CD4-positive, CD25-positive, alpha-beta regulatory T cell (primary cell): ENCODE data around the gene MIPEP. TPM values are rescaled to one million over a fixed set of nuclear protein-coding genes. Genes with fewer than 3 reads are reported as not detected.
A peak's percentile ranks its signal among the peaks of the same experiment; 100 is the strongest.

Experiments
- ATAC-seq, 2 donors: fragments of 150-1000 bp; cut with Tn5 transposase; one replicate each; pipeline ENCODE4 v1.10.0; 2021; ENCODE audit warnings: low read depth in 2 of 2, moderate number of reproducible peaks in 2 of 2, moderate library complexity in 1 of 2
- DNase-seq, 3 donors: peaks; one replicate each; pipeline versions ENCODE4 v3.0.0 to v3.0.0-alpha.2; 2012 to 2022; ENCODE audit warnings: mixed read lengths in 1 of 3
- H3K27ac ChIP-seq: one replicate; pipeline ENCODE4 v1.7.0; 2013; ENCODE audit warnings: mild to moderate bottlenecking, low read length; ENCODE audit not compliant: insufficient read depth, poor library complexity, severe bottlenecking
- H3K27me3 ChIP-seq: one replicate; pipeline ENCODE4 v1.7.0; 2013; ENCODE audit warnings: low read length; ENCODE audit not compliant: control insufficient read depth, insufficient read depth
- H3K36me3 ChIP-seq: one replicate; pipeline ENCODE4 v1.7.0; 2013; ENCODE audit warnings: mild to moderate bottlenecking, low read length, moderate library complexity; ENCODE audit not compliant: control insufficient read depth, insufficient read depth
- H3K4me1 ChIP-seq: 2 replicates; pipeline ENCODE4 v1.7.0; 2013; ENCODE audit warnings: mild to moderate bottlenecking, low read length; ENCODE audit not compliant: insufficient read depth, control insufficient read depth, poor library complexity, severe bottlenecking
- H3K4me3 ChIP-seq: one replicate; pipeline ENCODE4 v1.7.0; 2013; ENCODE audit warnings: low read depth, mild to moderate bottlenecking, low read length, moderate library complexity
- H3K9me3 ChIP-seq, 2 experiments: 1 replicate in 1 of 2; 2 replicates in 1 of 2; pipeline ENCODE4 v1.7.0; 2013; ENCODE audit warnings: low read length in 2 of 2, mild to moderate bottlenecking in 1 of 2, moderate library complexity in 1 of 2; ENCODE audit not compliant: control insufficient read depth in 2 of 2
- H3K27ac Mint-ChIP-seq, 3 donors: one replicate each; pipeline ENCODE4 v1.8.0; 2020 to 2022; ENCODE audit warnings: mild to moderate bottlenecking in 3 of 3, mixed read lengths in 3 of 3, moderate library complexity in 2 of 3
- H3K27me3 Mint-ChIP-seq: one replicate; pipeline ENCODE4 v1.8.0; 2022; ENCODE audit warnings: mild to moderate bottlenecking, mixed read lengths
- H3K36me3 Mint-ChIP-seq: one replicate; pipeline ENCODE4 v1.8.0; 2020; ENCODE audit warnings: mixed read lengths
- H3K4me1 Mint-ChIP-seq, 4 donors: one replicate each; pipeline ENCODE4 v1.8.0; 2020 to 2022; ENCODE audit warnings: mixed read lengths in 4 of 4, mild to moderate bottlenecking in 1 of 4
- H3K4me3 Mint-ChIP-seq, 4 donors: one replicate each; pipeline ENCODE4 v1.8.0; 2020 to 2022; ENCODE audit warnings: mild to moderate bottlenecking in 4 of 4, mixed read lengths in 4 of 4, moderate library complexity in 3 of 4
- H3K9me3 Mint-ChIP-seq, 7 donors: one replicate each; pipeline ENCODE4 v1.8.0; 2020 to 2022; ENCODE audit warnings: mixed read lengths in 7 of 7, mild to moderate bottlenecking in 3 of 7, moderate library complexity in 2 of 7
- polyA plus RNA-seq, 4 donors: library from polyadenylated mRNA; unstranded; fragments of 300-500 nt; fragmentation: Illumina TruSeq; gene quantifications; one replicate each; pipeline ENCODE4 v1.2.3, GENCODE V29; 2021
- total RNA-seq: library from RNA; stranded (reverse); gene quantifications from one replicate; pipeline ENCODE4 v1.2.3, GENCODE V29; 2022

The MIPEP gene
- total and polyA plus RNA-seq, 5 donors from 2014 or later = 4.9 to 22.0 (median 19.3) TPM

GRCh38 chr13:23778002-23778652, 111.1 kb downstream of the MIPEP start:
- Histone ChIP-seq H3K4me3 (no peak overlapping the region), H3K4me1 (peaks cover 12% of the 10 kb centered on the region), H3K9me3 (no peaks in the 10 kb centered on the region), H3K27ac (no peak overlapping the region), H3K27me3 (no peaks in the 10 kb centered on the region), H3K36me3 (no peaks in the 10 kb centered on the region)
- Mint-ChIP-seq H3K27ac (no peak overlapping the region), H3K27me3 (no peaks in the 10 kb centered on the region), H3K36me3 (peaks cover 23% of the 10 kb centered on the region), H3K4me3 (no peak overlapping the region), H3K9me3 (peaks cover 0 to 5% (median 0%) of the 10 kb centered on the region in 7 donors), H3K4me1 (peaks cover 17 to 32% (median 25%) of the 10 kb centered on the region in 4 donors)
- DNase-seq (no peak), ATAC-seq (no peak)

GRCh38 chr13:23777575-23777870, 111.7 kb downstream of the MIPEP start:
- no peaks in the 10 kb centered on the region for H3K9me3 ChIP-seq
- no peak overlapping the region for H3K4me3 ChIP-seq
- Mint-ChIP-seq H3K27me3 (no peaks in the 10 kb centered on the region), H3K27ac (no peak overlapping the region), H3K4me3 (no peak overlapping the region), H3K9me3 (peaks cover 0 to 5% (median 0%) of the 10 kb centered on the region in 7 donors), H3K4me1 (peaks cover 17 to 32% (median 25%) of the 10 kb centered on the region in 4 donors), H3K36me3 (peaks cover 23% of the 10 kb centered on the region)
- H3K27ac ChIP-seq = no peak overlapping the region
- H3K27me3 ChIP-seq = no peaks in the 10 kb centered on the region
- no peak for ATAC-seq
- H3K36me3 ChIP-seq = no peaks in the 10 kb centered on the region
- H3K4me1 ChIP-seq = peaks cover 12% of the 10 kb centered on the region
- no peak for DNase-seq

- Histone ChIP-seq H3K4me3 (peak overlapping the region; percentile 14), H3K27ac (no peak overlapping the region), H3K27me3 (no peaks in the 10 kb centered on the region), H3K9me3 (no peaks in the 10 kb centered on the region), H3K4me1 (peaks cover 12% of the 10 kb centered on the region), H3K36me3 (no peaks in the 10 kb centered on the region)
- H3K27me3 Mint-ChIP-seq = no peaks in the 10 kb centered on the region
- no peak overlapping the region for H3K27ac Mint-ChIP-seq
- ATAC-seq (peak in 1 of 2 donors; percentile 44), DNase-seq (peak in 1 of 3 donors; percentile 28)
- peaks cover 17 to 32% (median 25%) of the 10 kb centered on the region in 4 donors for H3K4me1 Mint-ChIP-seq
- H3K4me3 Mint-ChIP-seq = peak overlapping the region in 1 of 4 donors; percentile 45
- peaks cover 0 to 5% (median 0%) of the 10 kb centered on the region in 7 donors for H3K9me3 Mint-ChIP-seq
- peaks cover 17% of the 10 kb centered on the region for H3K36me3 Mint-ChIP-seq
Measured at GRCh38 chr13:23776698-23777574, 112.3 kb downstream of the MIPEP start.

- Histone ChIP-seq H3K27me3 (no peaks in the 10 kb centered on the region), H3K9me3 (no peaks in the 10 kb centered on the region), H3K27ac (no peak overlapping the region), H3K4me1 (peaks cover 12% of the 10 kb centered on the region), H3K36me3 (no peaks in the 10 kb centered on the region), H3K4me3 (no peak overlapping the region)
- Mint-ChIP-seq H3K27ac (no peak overlapping the region), H3K4me3 (no peak overlapping the region), H3K27me3 (no peaks in the 10 kb centered on the region), H3K36me3 (peaks cover 12% of the 10 kb centered on the region), H3K9me3 (no peaks in the 10 kb centered on the region), H3K4me1 (peaks cover 17 to 23% (median 20%) of the 10 kb centered on the region in 4 donors)
- DNase-seq (no peak), ATAC-seq (no peak)
Measured at GRCh38 chr13:23772717-23773116, 116.5 kb downstream of the MIPEP start.

- H3K4me1 Mint-ChIP-seq = peaks cover 9 to 17% (median 15%) of the 10 kb centered on the region in 4 donors
- no peaks in the 10 kb centered on the region for H3K27me3 Mint-ChIP-seq
- H3K27me3 ChIP-seq = no peaks in the 10 kb centered on the region
- H3K9me3 ChIP-seq = no peaks in the 10 kb centered on the region
- ATAC-seq (no peak), DNase-seq (no peak)
- peaks cover 6% of the 10 kb centered on the region for H3K4me1 ChIP-seq
- H3K27ac Mint-ChIP-seq = no peak overlapping the region
- no peaks in the 10 kb centered on the region for H3K9me3 Mint-ChIP-seq
- H3K4me3 ChIP-seq = no peak overlapping the region
- no peak overlapping the region for H3K27ac ChIP-seq
- H3K4me3 Mint-ChIP-seq = no peak overlapping the region
- H3K36me3 Mint-ChIP-seq = peaks cover 10% of the 10 kb centered on the region
- H3K36me3 ChIP-seq = no peaks in the 10 kb centered on the region
Measured at GRCh38 chr13:23771956-23772355, 117.2 kb downstream of the MIPEP start.

- no peak for ATAC-seq
- Histone ChIP-seq H3K4me1 (peaks cover 4% of the 10 kb centered on the region), H3K27me3 (no peaks in the 10 kb centered on the region)
Measured at GRCh38 chr13:23771552-23771951, 117.6 kb downstream of the MIPEP start.

GRCh38 chr13:23770973-23771372, 118.2 kb downstream of the MIPEP start:
- peak overlapping the region in 1 of 3 donors; percentile 77 for H3K27ac Mint-ChIP-seq
- peaks cover 4% of the 10 kb centered on the region for H3K36me3 Mint-ChIP-seq
- H3K27me3 Mint-ChIP-seq = no peaks in the 10 kb centered on the region
- no peaks in the 10 kb centered on the region for H3K36me3 ChIP-seq
- no peaks in the 10 kb centered on the region for H3K9me3 ChIP-seq
- H3K27me3 ChIP-seq = no peaks in the 10 kb centered on the region
- no peak overlapping the region for H3K4me3 ChIP-seq
- H3K4me1 Mint-ChIP-seq = peaks cover 0 to 13% (median 8%) of the 10 kb centered on the region in 4 donors
- peaks cover under 1% of the 10 kb centered on the region for H3K4me1 ChIP-seq
- no peak overlapping the region for H3K4me3 Mint-ChIP-seq
- no peak overlapping the region for H3K27ac ChIP-seq
- DNase-seq (no peak), ATAC-seq (no peak)
- H3K9me3 Mint-ChIP-seq = no peaks in the 10 kb centered on the region

More at GRCh38 chr13:23771552-23771951, 117.6 kb downstream of the MIPEP start:
- H3K27ac Mint-ChIP-seq = no peak overlapping the region
- DNase-seq = no peak
- H3K4me3 Mint-ChIP-seq = no peak overlapping the region
- Histone ChIP-seq H3K27ac (no peak overlapping the region), H3K4me3 (no peak overlapping the region), H3K9me3 (no peaks in the 10 kb centered on the region), H3K36me3 (no peaks in the 10 kb centered on the region)
- peaks cover 8% of the 10 kb centered on the region for H3K36me3 Mint-ChIP-seq
- no peaks in the 10 kb centered on the region for H3K9me3 Mint-ChIP-seq
- H3K4me1 Mint-ChIP-seq = peaks cover 5 to 14% (median 11%) of the 10 kb centered on the region in 4 donors
- H3K27me3 Mint-ChIP-seq = no peaks in the 10 kb centered on the region
